ENCODE measurements around the gene ZNF326. TPM values are rescaled to one million over a fixed set of nuclear protein-coding genes. Genes with fewer than 3 reads are reported as not detected.
"Not testable (repeated sequence)": the region's sequence is repeated elsewhere in the genome, so short reads cannot be mapped to it uniquely, and the experiment has no call there.

The ZNF326 gene
- total RNA-seq, 4 donors from 2014 or later, result 11.1 to 19.1 (median 14.5) TPM

DNA sequence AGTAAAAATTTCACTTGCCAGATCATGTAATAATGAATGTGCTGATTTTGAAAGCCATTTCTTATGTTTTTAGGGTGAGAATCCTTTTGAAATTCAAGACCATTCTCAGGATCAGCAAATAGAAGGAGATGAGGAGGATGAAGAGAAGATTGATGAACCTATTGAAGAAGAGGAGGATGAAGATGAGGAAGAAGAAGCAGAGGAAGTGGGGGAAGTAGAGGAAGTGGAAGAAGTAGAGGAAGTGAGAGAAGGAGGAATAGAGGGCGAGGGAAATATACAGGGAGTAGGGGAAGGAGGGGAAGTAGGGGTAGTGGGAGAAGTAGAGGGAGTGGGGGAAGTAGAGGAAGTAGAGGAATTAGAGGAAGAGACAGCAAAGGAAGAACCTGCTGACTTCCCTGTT, 32.4 kb downstream of the ZNF326 start:
- TF ChIP-seq, protein P1, sequence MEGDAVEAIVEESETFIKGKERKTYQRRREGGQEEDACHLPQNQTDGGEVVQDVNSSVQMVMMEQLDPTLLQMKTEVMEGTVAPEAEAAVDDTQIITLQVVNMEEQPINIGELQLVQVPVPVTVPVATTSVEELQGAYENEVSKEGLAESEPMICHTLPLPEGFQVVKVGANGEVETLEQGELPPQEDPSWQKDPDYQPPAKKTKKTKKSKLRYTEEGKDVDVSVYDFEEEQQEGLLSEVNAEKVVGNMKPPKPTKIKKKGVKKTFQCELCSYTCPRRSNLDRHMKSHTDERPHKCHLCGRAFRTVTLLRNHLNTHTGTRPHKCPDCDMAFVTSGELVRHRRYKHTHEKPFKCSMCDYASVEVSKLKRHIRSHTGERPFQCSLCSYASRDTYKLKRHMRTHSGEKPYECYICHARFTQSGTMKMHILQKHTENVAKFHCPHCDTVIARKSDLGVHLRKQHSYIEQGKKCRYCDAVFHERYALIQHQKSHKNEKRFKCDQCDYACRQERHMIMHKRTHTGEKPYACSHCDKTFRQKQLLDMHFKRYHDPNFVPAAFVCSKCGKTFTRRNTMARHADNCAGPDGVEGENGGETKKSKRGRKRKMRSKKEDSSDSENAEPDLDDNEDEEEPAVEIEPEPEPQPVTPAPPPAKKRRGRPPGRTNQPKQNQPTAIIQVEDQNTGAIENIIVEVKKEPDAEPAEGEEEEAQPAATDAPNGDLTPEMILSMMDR (IDR thresholded peaks at IDR 0.05), result no peak
- DNase-seq (ENCODE audit: low spot score), result no peak
- no peak for ATAC-seq (ENCODE audit: low FRiP score)

DNA sequence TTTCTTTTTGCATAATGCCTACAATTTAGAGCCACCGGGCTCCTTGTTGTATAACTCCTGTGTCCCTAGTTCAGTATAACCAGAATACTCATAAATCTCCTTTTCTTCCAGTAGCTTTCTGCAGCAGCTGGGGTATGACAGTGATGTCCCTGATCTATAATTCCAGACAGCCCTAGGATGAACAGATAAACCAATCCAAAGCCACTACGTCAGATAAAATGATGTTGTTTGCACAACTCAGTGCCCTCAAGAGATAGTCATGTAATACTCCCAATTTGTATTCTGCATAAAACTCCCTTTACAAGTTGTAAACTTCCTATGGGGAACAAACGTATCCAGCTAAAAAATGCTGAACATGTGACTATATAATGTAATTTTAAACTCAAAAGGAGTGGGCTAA, 44.7 kb downstream of the ZNF326 start:
- DNase-seq (ENCODE audit: low spot score) (no peak), ATAC-seq (ENCODE audit: low FRiP score) (no peak)
- TF ChIP-seq, protein P1 (IDR thresholded peaks at IDR 0.05), result no peak

DNA sequence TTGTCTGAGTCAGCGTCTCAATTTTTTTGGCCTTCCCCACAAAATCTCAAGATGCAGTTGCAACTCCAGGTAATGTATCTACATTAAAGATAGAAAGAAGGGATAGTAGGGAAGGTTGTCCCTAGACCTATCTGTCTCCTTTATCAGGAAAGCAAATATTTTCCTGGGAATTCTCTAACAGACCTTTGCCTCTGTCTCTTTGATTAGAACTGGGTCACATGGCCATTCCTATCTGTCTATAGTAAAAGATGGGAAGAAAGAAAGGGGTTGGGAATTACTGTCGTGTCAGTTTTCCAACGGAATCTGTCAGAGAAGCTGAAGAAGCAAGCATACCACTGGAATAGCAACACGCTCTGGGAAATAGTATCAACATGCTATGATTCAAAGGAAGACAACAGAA, 48.7 kb downstream of the ZNF326 start:
- DNase-seq (ENCODE audit: low spot score), result no peak
- ATAC-seq (ENCODE audit: low FRiP score), result no peak
- TF ChIP-seq, protein P1 (IDR thresholded peaks at IDR 0.05), result no peak

DNA sequence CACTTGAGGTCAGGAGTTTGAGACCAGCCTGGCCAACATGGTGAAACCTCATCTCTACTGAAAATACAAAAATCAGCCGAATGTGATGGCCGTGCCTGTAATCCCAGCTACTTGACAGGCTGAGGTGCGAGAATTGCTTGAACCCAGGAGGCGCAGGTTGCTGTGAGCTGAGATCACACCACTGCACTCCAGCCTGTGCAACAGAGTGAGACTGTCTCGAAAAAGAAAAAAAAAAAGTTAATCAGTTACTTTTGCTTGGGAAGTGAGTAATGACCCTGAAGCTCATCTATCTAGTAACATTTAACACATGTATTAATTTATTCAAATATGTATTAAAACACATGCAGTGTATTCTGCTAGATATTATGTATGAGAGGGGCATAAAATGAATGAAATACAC, 49.4 kb downstream of the ZNF326 start:
- no peak for DNase-seq (ENCODE audit: low spot score)
- TF ChIP-seq, protein P1 (IDR thresholded peaks at IDR 0.05), result no peak
- no peak for ATAC-seq (ENCODE audit: low FRiP score)

- TF ChIP-seq, protein P1 (IDR thresholded peaks at IDR 0.05), result no peak
- no peak for DNase-seq (ENCODE audit: low spot score)
- no peak for ATAC-seq (ENCODE audit: low FRiP score)
Measured at GRCh38 chr1:90045853-90046563, 51.1 kb downstream of the ZNF326 start.

GRCh38 chr1:90046635-90047034, 51.7 kb downstream of the ZNF326 start:
- TF ChIP-seq, protein P1 (IDR thresholded peaks at IDR 0.05), result no peak
- ATAC-seq (ENCODE audit: low FRiP score) (no peak), DNase-seq (ENCODE audit: low spot score) (no peak)

- TF ChIP-seq, protein P1 (IDR thresholded peaks at IDR 0.05), result no peak
- DNase-seq (ENCODE audit: low spot score) (no peak), ATAC-seq (ENCODE audit: low FRiP score) (no peak)
Measured at GRCh38 chr1:90048043-90048442, 53.1 kb downstream of the ZNF326 start.

DNA sequence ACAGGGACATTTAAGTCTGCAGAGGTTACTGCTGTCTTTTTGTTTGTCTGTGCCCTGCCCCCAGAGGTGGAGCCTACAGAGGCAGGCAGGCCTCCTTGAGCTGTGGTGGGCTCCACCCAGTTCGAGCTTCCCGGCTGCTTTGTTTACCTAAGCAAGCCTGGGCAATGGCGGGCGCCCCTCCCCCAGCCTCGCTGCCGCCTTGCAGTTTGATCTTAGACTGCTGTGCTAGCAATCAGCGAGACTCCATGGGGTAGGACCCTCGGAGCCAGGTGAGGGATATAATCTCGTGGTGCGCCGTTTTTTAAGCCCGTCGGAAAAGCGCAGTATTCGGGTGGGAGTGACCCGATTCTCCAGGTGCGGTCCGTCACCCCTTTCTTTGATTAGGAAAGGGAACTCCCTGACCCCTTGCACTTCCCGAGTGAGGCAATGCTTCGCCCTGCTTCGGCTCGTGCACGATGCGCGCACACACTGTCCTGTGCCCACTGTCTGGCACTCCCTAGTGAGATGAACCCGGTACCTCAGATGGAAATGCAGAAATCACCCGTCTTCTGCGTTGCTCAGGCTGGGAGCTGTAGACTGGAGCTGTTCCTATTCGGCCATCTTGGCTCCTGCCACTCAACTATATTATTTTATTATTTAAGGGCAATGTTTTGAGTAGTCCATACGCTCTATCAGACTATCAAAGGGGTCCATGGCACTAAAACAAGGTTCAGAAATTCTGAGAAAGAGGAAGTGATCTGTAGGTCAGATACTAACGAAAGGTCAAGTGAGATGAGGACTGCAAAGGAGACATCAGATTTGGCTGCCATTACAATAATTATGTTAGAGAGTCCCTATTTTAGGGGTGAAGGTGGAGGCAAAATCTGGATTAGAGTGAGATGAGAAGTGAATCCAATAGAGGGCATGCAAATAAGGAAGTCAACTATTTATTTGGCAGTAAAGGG, 68.1 kb downstream of the ZNF326 start:
- ATAC-seq (ENCODE audit: low FRiP score); DNase-seq (ENCODE audit: low spot score): not testable (repeated sequence)

GRCh38 chr1:90064109-90064508, 69.2 kb downstream of the ZNF326 start:
- ATAC-seq (ENCODE audit: low FRiP score); DNase-seq (ENCODE audit: low spot score): not testable (repeated sequence)

Measured in omental fat pad (tissue), 4 donors.